ENCODE data around the gene HLA-C. TPM values are rescaled to one million over a fixed set of nuclear protein-coding genes. Genes with fewer than 3 reads are reported as not detected.

HLA-C gene
- total and polyA plus RNA-seq, 10 of the 15 experiments (the other 5 are each of a cell fraction or from before 2014, with no cell fraction given) = 121 to 1,092 (median 806) TPM

DNA sequence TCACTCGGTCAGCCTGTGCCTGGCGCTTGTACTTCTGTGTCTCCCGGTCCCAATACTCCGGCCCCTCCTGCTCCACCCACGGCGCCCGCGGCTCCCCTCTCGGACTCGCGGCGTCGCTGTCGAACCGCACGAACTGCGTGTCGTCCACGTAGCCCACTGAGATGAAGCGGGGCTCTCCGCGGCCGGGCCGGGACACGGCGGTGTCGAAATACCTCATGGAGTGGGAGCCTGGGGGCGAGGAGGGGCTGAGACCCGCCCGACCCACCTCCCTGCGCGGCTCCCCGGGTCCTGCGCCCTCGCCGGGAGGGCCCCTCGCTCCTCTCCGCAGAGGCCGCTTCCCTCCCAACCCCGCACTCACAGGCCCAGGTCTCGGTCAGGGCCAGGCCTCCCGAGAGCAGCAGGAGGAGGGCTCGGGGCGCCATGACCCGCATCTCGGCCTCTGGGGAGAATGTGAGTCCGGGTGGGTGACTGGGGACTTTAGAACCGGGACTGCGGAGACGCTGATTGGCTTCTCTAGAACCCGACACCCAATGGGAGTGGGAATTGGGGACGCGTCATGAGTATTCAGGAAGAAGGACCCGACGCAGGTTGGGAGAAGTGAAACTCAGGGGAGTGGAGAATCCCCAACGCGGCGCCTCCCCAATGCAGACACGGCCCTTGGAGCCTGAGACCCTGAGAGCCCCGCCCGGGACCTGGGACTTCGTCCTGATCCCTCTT lies at the start of gene HLA-C (continued):
- TF ChIP-seq, protein P1, sequence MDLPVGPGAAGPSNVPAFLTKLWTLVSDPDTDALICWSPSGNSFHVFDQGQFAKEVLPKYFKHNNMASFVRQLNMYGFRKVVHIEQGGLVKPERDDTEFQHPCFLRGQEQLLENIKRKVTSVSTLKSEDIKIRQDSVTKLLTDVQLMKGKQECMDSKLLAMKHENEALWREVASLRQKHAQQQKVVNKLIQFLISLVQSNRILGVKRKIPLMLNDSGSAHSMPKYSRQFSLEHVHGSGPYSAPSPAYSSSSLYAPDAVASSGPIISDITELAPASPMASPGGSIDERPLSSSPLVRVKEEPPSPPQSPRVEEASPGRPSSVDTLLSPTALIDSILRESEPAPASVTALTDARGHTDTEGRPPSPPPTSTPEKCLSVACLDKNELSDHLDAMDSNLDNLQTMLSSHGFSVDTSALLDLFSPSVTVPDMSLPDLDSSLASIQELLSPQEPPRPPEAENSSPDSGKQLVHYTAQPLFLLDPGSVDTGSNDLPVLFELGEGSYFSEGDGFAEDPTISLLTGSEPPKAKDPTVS (IDR thresholded peaks at IDR 0.05; ENCODE audit: low read depth, low read length) = no peak
- TF ChIP-seq, protein P2, sequence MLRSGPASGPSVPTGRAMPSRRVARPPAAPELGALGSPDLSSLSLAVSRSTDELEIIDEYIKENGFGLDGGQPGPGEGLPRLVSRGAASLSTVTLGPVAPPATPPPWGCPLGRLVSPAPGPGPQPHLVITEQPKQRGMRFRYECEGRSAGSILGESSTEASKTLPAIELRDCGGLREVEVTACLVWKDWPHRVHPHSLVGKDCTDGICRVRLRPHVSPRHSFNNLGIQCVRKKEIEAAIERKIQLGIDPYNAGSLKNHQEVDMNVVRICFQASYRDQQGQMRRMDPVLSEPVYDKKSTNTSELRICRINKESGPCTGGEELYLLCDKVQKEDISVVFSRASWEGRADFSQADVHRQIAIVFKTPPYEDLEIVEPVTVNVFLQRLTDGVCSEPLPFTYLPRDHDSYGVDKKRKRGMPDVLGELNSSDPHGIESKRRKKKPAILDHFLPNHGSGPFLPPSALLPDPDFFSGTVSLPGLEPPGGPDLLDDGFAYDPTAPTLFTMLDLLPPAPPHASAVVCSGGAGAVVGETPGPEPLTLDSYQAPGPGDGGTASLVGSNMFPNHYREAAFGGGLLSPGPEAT (IDR thresholded peaks at IDR 0.05; ENCODE audit: low read depth) = peak; percentile 44; the same call in 1 of the 2 replicates
- peak; percentile 54; the same call in 1 of the 2 replicates for TF ChIP-seq TCF3 (IDR thresholded peaks at IDR 0.05; ENCODE audit: borderline replicate concordance, insufficient read depth, low read depth, low read length)
- no peak for TF ChIP-seq EZH2 (IDR thresholded peaks at IDR 0.05; ENCODE audit: borderline replicate concordance, control insufficient read depth, low read depth, low read length)
- peak; percentile 99 for TF ChIP-seq RFX5 (IDR thresholded peaks at IDR 0.05; ENCODE audit: low read depth, low read length)
- TF ChIP-seq CHD4 (IDR thresholded peaks at IDR 0.05) = no peak
- no peak for TF ChIP-seq SREBF2 (IDR thresholded peaks at IDR 0.05; ENCODE audit: low read length)
- TF ChIP-seq TAF1 (IDR thresholded peaks at IDR 0.05; ENCODE audit: borderline replicate concordance, low read depth, low read length) = peak; percentile 94
- TF ChIP-seq SMARCA5 (IDR thresholded peaks at IDR 0.05) = no peak
- TF ChIP-seq ZNF24 (IDR thresholded peaks at IDR 0.05) = no peak
- TF ChIP-seq KLF5 (IDR thresholded peaks at IDR 0.05; ENCODE audit: partially characterized antibody) = peak; percentile 21
- TF ChIP-seq SMAD5 (IDR thresholded peaks at IDR 0.05; ENCODE audit: low read depth) = peak; percentile 95
- TF ChIP-seq, protein P3, sequence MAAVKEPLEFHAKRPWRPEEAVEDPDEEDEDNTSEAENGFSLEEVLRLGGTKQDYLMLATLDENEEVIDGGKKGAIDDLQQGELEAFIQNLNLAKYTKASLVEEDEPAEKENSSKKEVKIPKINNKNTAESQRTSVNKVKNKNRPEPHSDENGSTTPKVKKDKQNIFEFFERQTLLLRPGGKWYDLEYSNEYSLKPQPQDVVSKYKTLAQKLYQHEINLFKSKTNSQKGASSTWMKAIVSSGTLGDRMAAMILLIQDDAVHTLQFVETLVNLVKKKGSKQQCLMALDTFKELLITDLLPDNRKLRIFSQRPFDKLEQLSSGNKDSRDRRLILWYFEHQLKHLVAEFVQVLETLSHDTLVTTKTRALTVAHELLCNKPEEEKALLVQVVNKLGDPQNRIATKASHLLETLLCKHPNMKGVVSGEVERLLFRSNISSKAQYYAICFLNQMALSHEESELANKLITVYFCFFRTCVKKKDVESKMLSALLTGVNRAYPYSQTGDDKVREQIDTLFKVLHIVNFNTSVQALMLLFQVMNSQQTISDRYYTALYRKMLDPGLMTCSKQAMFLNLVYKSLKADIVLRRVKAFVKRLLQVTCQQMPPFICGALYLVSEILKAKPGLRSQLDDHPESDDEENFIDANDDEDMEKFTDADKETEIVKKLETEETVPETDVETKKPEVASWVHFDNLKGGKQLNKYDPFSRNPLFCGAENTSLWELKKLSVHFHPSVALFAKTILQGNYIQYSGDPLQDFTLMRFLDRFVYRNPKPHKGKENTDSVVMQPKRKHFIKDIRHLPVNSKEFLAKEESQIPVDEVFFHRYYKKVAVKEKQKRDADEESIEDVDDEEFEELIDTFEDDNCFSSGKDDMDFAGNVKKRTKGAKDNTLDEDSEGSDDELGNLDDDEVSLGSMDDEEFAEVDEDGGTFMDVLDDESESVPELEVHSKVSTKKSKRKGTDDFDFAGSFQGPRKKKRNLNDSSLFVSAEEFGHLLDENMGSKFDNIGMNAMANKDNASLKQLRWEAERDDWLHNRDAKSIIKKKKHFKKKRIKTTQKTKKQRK (IDR thresholded peaks at IDR 0.05; ENCODE audit: low read depth, low read length) = no peak
- TF ChIP-seq FOXK2 (IDR thresholded peaks at IDR 0.05) = no peak
- TF ChIP-seq NBN (IDR thresholded peaks at IDR 0.05) = peak; percentile 58; the same call in 1 of the 2 replicates
- TF ChIP-seq, protein P4, sequence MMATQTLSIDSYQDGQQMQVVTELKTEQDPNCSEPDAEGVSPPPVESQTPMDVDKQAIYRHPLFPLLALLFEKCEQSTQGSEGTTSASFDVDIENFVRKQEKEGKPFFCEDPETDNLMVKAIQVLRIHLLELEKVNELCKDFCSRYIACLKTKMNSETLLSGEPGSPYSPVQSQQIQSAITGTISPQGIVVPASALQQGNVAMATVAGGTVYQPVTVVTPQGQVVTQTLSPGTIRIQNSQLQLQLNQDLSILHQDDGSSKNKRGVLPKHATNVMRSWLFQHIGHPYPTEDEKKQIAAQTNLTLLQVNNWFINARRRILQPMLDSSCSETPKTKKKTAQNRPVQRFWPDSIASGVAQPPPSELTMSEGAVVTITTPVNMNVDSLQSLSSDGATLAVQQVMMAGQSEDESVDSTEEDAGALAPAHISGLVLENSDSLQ (IDR thresholded peaks at IDR 0.05) = no peak
- TF ChIP-seq TARDBP (IDR thresholded peaks at IDR 0.05; ENCODE audit: borderline replicate concordance) = no peak
- no peak for TF ChIP-seq MXI1 (IDR thresholded peaks at IDR 0.05; ENCODE audit: low read depth, low read length)
- no peak for TF ChIP-seq MTA3 (IDR thresholded peaks at IDR 0.05; ENCODE audit: borderline replicate concordance, low read length)
- TF ChIP-seq, protein P5, sequence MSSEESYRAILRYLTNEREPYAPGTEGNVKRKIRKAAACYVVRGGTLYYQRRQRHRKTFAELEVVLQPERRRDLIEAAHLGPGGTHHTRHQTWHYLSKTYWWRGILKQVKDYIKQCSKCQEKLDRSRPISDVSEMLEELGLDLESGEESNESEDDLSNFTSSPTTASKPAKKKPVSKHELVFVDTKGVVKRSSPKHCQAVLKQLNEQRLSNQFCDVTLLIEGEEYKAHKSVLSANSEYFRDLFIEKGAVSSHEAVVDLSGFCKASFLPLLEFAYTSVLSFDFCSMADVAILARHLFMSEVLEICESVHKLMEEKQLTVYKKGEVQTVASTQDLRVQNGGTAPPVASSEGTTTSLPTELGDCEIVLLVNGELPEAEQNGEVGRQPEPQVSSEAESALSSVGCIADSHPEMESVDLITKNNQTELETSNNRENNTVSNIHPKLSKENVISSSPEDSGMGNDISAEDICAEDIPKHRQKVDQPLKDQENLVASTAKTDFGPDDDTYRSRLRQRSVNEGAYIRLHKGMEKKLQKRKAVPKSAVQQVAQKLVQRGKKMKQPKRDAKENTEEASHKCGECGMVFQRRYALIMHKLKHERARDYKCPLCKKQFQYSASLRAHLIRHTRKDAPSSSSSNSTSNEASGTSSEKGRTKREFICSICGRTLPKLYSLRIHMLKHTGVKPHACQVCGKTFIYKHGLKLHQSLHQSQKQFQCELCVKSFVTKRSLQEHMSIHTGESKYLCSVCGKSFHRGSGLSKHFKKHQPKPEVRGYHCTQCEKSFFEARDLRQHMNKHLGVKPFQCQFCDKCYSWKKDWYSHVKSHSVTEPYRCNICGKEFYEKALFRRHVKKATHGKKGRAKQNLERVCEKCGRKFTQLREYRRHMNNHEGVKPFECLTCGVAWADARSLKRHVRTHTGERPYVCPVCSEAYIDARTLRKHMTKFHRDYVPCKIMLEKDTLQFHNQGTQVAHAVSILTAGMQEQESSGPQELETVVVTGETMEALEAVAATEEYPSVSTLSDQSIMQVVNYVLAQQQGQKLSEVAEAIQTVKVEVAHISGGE (CRISPR knock-in tag; IDR thresholded peaks at IDR 0.05) = no peak

Measured in GM12878 (cell line).